Measurements from ENCODE around the gene CRYGN.
A peak's percentile ranks its signal among the peaks of the same experiment; 100 is the strongest.

The CRYGN gene, protein sequence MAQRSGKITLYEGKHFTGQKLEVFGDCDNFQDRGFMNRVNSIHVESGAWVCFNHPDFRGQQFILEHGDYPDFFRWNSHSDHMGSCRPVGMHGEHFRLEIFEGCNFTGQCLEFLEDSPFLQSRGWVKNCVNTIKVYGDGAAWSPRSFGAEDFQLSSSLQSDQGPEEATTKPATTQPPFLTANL

DNA sequence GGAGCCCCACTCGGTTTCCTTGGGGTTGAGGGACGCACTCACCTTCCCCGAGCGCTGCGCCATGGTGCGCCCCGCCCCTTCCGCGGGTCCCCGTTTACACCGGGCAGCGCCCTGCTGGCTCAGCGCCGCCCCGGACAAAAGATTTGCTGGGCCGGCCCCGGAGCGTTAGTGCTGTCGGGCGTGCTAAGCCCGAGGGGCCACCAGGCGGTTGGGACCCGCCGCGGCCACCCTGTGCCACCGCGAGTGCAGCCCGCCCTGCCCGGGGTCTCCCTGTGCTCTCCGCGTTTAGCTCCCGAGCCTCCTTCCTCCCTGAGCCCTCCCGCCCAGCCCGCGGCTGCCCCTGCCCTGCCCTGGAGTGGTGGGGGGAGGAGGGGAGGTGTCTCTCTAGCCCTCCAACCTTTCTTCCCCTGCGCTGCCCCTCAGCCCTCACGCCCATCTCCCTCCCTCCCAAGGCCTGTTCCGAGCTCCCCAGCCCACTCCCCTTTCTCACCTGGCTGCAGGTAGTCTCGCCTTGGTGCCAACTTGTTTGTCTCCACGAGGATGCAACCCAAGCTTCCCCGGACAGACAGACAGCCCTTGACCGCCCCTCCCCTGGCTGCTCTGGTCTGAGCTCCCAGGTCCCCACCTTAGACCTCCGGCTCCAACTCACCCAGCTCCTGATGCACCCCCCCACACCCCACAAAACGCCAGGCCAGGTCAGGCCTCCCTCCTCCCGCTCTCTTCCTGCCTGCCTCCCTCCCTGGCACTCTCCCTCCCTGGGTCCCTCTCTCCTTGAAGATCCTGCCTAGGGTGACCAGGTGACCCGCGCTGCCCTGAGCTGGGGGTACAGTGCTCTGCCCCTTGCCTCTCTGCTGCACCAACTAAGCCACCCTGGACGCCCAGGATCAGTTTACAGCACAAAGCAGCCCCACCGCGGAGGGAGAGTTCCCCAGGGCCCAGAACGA is at the start of gene CRYGN:
CRYGN (minus strand) TSS at position 287 of the 944 bp plus-strand sequence; CDS start at position 63, 224 bp downstream.
- DNase-seq, result no peak

DNA sequence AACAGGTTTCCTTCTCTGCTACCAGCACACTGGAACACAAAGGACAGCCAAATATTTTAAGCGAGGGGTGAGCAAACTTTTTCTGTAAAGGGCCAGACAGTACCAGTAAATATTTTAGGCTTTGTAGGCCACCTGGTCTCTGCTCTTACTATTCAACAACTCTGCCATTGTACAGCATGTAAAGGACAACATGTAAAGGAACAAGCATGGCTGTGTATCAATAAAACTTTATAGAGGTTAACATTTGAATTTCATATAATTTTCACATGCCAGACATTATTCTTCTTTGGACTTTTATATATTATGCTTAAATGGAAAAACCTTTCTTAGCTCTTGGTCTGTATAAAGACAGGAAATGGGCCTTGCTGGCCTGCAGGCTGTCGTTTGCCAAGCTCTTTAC is 49.6 kb upstream of the CRYGN start:
- DNase-seq, result no peak

DNA sequence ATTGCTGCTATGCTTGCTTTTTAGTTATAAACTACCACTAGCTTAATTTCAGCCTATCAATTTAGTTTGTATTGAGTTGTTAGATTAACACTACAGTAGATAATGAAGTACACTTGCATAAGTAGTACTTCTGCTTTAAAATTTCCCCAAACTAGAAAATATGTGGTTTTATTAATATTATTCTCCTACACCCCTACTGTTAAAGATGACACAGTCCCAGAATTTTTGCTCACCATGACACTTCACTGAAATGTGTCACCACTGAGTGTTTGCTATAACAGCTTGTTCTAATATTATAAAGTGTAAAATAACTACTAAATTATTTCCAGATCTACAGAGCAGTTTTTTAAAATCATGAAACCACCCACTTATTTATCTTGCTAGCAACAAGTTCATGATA is 48.2 kb upstream of the CRYGN start:
- no peak for DNase-seq

DNA sequence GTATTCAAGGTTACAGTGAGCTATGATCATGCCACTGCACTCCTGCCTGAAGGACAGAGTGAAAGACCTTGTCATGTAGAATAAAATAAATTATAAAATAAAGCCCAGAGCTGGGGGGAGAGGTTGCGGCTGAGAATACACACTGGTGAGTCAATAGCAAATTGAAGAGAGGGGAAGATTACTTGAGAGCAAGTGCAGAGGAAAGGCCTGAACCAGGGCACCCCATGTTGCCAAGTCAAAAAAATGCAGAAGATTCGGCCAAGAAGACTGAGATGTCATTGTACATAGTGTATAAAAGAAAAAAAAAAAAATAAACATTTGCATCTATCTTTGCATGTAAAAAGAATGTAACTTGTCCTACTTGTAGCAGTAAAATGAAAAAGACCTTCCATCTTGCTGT is 47.3 kb upstream of the CRYGN start:
- DNase-seq, result no peak

DNA sequence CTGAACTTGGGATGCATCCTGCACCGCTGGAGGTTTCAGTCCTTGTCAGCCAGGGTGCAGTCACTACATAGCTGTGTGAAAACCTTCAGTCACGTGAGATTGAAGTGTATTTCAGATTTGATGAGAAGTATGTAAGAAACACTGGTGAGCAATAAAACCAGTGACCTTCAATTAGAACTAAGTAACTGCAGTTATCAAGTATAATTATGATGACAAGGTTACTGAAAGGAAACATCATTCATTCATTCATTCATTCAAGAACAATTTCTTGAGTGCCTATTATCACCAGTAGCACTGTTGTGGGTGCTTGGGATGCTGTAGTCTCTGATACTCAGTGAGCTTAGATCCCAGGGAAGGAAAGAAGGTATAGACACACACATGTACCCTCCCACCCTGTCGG is 46.1 kb upstream of the CRYGN start:
- no peak for DNase-seq

DNA sequence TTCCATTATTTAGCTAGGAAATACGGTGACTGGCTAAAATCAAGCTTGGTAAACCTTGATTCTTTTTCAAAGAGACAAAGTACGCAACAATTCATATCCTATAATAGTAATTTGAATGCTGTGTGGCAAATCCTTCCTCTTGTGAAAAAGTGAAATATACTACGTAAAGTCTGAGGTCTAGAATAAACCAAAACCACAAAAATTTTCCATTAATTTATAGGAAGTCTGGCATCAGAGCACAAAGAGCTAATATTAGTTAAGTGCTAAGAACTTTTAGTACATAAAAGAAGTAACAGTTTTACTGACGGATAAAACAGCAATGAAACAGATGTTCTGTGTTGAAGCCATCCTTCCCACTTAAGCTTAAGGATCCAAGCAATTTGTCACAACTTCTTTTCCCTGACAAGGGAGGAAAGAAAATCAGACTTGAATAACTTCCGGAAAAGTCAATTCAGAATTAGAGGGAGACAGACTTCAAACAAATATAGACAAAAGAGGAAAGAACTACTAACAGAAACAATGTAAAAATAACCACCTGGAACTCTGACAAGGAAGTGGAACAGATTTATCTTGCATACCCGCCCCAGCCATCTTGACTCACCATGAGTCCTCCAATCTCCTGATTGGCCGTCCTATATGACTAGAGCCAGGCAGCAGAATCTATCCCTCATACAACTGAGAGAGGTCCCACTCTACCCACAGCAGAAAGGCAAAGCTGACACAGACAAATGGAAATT is 45.2 kb upstream of the CRYGN start:
- peak in 1 of 2 experiments; percentile 8 for DNase-seq

DNA sequence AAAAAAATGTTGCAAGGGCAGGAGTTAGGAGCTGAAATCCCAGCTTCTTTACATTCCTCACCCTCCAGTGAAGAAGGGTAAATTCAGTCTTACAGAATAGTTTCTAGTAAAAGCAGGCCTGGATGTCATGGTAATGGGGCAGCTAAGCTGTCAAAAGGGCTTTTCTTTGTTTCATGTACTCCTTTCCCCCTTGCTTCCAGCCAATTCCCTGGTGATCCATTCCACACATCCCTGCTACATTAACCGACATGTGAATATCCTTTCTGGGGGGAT is 43.7 kb upstream of the CRYGN start:
- no peak for DNase-seq

DNA sequence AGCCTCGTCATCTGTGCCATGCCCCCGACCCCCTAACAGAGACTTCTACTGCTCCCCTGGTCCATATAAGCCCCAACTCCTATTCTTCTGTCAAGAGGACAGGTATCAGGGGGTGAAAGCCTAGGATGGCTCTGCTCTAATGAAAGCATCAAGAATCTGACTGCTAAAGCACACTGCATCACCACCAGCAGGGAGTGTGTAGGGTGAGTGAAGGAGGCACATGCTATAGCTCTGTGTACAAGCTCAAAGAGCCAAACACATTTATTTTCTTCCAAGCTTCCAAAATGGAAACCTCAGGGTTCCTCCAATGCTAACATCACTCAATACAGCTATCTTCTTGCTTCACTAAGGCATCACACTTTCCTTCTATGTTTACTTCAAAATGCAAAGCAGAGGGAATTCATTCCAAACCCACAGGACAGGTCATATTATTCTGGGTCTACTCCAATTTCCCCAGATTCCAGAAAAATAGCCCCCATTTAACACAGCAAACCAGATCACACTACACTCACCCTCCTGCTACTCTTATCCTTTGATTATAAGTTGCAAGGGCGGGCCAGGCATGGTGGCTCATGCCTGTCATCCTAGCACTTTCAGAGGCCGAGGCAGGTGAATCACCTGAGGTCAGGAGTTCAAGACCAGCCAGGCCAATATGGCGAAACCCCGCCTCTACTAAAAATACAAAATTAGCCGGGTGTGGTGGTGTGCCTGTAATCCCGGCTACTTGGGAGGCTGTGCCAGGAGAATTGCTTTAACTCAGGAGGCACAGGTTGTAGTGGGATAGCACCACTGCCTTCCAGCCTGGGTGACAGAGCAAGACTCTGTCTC is 43.2 kb upstream of the CRYGN start:
- DNase-seq, result no peak

DNA sequence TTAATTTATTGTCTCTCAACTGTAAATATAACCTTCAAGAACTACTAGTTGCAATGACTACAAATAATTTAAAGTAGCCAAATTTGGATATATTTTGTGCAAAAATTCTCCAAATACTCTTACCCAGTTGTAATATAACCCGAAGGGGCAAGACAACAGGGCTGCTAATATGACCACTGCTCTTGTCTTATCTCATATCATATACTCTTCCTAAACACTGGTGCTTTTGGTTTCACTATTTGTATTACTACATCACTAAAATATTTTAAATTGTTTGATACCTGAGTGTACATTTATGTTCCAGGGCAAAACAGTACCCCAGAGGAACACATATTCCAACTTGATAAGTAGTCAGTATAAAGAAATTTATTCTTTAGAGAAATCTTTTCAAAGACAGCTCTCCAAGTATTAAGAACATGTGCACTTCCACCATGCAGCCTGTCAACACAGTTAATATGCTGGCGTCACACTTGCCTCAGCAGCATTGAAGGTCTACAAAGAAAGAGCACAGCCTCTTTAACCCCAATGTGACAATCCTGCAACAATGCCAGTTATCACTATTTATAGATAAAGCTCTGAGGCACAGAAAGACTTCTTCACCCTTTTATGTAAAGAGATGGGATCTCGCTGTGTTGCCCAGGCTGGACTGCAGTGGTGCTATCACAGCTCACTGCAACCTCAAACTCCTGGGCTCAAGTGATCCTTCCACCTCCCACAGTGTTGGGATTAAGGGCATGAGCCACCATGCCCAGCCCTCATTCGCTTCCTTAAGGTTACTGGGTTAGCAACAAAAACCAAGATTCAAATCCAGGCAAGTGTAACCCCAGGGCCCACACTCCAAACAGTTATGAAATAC is 41.9 kb upstream of the CRYGN start:
- no peak for DNase-seq

DNA sequence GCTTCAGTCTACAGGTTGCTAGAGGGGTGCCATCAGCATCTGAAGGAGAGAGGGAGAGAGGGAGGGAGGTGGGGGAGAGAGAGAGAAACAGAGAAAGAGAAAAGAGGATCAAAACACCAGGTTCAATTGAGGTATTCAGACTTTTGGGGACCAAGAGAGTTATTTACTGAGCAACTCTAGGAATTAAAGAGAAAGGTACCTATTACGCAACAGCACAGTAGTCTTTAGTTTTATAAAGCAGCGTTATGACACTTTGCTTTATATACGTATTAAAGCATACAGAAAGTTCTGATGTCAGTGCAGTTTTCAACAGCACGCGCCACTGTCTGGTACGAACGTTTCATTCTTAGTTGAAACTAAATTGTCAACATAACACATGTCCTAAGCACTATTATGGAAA is 37.9 kb upstream of the CRYGN start:
- DNase-seq, result no peak

DNA sequence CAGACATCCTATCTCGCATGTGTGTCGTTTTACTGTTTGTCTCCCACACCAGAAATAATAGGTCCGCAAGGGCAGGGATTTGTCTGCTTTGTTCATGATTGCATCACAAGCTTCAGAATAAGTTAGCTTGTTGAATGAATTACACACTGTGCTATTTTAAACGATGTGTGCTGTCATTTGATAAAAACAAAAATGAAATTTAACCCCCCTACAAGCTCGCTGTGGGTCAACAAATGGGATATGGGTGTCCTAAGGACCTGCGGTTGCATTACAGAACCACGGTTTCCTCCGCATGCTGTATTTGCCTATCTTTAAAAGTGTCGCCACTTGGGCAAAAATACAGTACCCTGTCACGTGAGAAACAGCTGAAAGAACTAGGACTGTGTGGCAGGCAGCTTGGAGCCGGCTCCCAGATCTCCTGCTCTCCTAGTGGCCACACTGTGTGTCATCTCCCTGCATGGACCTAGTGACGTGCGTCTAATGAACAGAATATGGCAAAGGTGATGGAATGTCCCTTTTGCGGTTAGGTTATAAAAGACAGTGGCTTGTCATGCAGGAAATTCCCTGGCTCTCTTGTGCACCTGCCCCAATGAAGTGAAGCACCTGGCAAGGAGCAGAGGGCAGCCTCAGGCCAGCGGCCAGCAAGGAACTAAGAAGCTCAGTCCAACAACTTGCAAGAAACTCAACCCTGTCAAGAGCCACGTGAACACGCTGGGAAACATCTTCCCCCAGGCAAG is 32.9 kb upstream of the CRYGN start:
- DNase-seq, result no peak

DNA sequence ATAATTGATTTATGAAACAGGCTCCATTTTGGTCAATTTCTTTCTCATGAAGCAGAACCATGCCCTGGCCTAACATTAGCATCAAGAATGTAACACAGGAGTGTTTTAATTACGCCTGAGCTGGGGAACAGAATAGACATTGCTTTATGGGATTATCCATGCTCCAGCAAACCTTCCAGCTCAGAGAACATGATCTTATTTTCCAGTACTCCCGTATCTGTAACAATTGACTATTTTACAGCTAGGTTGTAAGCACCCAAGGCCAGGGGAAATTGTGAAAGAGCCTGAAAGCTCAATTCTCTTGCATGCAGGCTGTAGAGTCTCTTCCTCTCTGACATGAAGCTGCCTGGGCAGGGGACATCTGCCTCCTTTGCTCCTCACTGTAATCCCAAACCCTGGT is 30.8 kb upstream of the CRYGN start:
- DNase-seq, result peak; percentile 25 to 30

DNA sequence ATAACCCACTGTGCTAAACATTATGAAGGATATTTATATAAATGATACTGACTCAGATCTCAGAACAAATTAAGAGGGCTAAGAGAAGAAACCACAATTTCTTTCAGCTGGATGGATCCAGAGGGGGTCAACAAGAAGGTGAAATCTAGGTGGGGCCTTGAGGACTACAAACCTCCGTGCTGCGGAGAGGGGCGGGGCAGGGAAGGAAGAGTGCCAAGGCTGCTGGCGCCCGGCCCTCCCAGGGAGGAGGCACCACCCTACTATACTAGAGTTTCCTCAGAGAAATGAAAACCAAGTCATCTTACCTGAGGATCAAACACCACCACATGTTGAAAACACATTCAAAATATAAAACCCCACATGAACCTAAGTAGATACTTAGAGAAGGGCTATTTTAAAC is 29.3 kb upstream of the CRYGN start:
- DNase-seq, result no peak

DNA sequence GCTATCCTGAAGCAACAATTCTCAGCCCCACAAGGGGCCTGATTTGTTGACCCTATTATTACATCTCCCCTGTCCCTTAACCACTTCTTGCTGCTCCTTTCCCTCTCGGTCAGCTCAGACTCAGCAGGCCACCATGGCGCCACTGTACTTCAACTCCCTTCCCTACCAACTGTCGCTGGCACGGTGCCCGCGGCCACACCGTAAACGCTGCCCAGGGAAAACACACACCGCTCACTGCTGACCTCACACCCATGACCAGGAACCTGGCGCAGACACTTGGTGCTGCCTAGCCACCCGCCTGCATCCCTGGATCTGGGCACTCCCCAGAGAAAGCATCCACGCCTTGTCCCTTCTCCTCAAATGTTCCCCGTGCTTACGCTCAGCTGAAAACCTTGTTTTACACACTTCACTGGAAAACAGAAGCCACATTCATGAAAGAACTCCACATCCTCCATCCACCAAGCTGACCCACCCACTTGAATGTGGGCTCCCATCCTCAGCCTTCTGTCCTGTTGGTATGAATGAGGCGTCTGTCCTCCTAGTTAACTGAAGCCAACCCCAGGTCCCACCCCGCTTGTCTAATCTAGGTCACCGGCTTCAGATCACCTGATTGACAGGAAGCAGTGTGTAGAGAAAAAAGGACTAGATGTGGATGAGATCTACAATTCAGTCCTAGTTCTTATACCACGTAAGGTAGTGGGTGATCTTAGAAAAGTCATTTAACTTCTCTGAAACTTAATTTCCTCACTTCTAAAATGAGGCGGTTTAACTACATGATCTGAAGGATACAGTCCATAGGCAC is 28.5 kb upstream of the CRYGN start:
- no peak for DNase-seq

DNA sequence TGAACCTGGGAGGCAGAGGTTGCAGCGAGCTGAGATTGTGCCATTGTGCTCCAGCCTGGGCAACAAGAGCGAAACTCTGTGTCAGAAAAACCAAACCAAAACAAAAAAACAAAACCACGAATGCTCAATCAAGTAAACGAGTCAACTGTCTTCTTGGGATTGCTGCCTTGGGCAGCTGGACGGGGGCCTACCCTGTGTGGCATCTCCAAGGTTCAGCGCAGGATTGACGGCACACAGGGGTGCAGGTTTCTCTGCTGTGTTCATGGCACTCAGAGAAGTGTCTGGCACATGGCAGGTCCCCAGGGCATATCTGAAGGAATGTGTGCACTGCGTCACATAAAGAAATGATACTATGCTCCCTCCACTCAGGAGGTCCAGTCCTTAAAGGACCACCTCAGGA is 25.2 kb upstream of the CRYGN start:
- DNase-seq, result no peak

DNA sequence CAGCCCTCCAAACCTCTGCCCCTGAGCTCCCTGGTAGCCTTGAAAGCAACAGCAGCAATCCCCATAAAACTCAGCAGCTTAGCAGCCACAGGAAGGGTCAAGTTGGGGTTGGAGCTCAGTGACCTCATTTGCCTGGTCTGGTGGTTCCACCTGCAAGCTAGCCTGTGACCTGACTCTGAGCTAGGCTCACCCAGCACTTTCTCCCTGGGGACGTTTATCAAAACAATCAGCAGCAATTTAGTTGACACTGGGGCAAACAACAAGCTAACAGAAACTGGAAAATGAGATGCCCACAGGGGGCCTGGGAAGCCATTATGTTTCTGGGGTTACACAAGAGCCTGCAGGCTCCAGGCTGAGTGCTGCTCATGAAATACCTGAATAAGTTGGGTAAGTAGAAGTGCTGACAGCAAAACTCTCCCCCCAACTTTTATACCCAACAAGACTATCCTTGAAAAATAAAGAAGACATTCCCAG is 22.4 kb upstream of the CRYGN start:
- no peak for DNase-seq

DNA sequence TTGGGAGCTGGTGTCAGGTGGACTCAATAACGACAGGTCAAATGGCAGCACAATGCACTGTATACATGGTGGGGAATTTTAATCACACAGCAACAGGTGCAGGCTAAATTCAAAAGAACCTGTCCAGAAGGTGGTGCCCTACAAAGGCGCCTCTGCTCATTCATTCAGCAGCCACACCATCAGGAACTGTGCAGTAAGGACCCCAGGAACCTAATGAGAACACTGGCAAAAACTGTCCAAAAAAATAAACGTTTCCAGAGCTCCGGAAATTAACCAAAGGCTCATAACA is 21.9 kb upstream of the CRYGN start:
- no peak for DNase-seq

DNA sequence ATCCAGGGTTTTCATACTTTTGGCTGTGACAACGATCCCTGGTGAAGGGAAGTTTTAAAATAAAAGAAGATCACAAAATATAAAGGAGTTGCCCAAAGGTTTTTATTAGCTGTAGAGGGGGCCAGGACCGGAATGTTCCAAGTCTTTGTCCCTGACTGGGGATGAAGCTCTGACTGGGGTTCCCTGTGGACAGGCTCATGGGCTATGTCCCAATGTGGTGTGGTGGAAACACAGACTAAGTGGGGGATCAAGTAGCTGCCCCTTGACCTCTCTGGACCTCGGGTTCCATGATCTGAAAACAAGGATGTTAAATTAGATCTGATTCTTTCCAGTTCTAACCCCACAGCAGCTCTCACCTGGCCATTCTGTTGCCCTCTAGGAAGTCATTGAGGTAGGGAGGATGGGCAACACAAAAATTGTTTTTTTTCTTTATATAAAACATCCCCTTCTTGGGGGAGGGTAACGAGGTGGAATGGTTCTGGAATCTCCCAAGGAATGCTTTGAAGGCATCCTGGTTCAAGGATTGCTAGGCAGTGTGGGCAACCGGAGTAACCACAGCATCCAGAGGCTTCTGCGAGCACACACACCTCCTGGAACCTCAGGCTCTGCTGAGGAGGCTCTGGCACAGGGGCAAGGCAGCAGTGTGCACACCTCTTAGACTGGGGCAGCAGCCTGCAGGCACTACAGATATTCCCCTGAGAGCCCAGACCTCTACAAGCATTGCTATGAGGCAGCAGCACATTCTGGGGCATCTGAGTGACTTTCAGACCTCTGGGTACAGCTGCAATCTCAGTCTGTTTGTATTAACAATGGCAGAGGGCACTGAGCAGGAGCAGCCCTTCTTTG is 21.4 kb upstream of the CRYGN start:
- DNase-seq, result no peak

DNA sequence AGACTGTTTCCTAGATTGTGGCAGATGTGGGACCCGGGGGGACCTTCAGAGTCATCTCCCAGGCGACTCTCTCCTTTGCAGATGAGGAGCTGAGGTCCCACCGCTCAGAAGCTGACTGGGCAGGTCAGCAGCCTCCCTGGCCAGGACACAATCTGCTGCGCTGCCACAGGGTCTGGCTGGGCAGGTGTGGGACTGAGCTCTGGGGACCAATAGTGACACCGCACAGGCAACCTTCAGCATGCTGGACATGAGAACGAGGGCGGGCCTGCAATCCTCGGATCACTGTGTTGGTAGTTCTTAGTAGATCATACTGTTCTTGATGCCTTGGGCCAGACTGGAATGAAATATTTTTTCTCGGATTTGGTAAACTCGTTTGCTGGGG is 20.5 kb upstream of the CRYGN start:
- no peak for DNase-seq
